CD14-positive monocyte (primary cell): Measurements from ENCODE around the gene KLRC3. TPM values are rescaled to one million over a fixed set of nuclear protein-coding genes. Genes with fewer than 3 reads are reported as not detected.

Experiments
- DNase-seq, 3 donors: peaks; one replicate each; pipeline ENCODE4 v3.0.0-alpha.2; 2011 to 2022
- H2AFZ ChIP-seq: 2 replicates; pipeline ENCODE4 v1.6.0; 2012; ENCODE audit warnings: mild to moderate bottlenecking, low read depth, low read length, inconsistent platforms; ENCODE audit not compliant: insufficient read depth, poor library complexity, severe bottlenecking
- H3K27ac ChIP-seq, 2 donors: 1 replicate in 1 of 2; 2 replicates in 1 of 2; pipeline ENCODE4 v1.5.1; 2012 to 2013; ENCODE audit warnings: low read length in 2 of 2, control low read depth in 1 of 2, inconsistent platforms in 1 of 2, low read depth in 1 of 2, mild to moderate bottlenecking in 1 of 2
- H3K27me3 ChIP-seq, 2 donors: one replicate each; pipeline versions ENCODE4 v1.6.0 to v1.6.1; 2011 to 2013; ENCODE audit warnings: low read length in 2 of 2; ENCODE audit not compliant: control insufficient read depth in 2 of 2, insufficient read depth in 2 of 2
- H3K36me3 ChIP-seq, 2 donors: replicated peaks in 1 of 2; 1 replicate in 1 of 2; 2 replicates in 1 of 2; pipeline versions ENCODE4 v1.5.1 to v1.6.1; 2012 to 2013; ENCODE audit warnings: low read length in 2 of 2, control low read depth in 1 of 2, inconsistent platforms in 1 of 2, mild to moderate bottlenecking in 1 of 2; ENCODE audit not compliant: insufficient read depth in 2 of 2, control insufficient read depth in 1 of 2
- H3K4me1 ChIP-seq, 2 donors: 1 replicate in 1 of 2; 2 replicates in 1 of 2; pipeline versions ENCODE4 v1.5.1 to v1.6.1; 2012 to 2013; ENCODE audit warnings: low read length in 2 of 2, control low read depth in 1 of 2, inconsistent platforms in 1 of 2, mild to moderate bottlenecking in 1 of 2, moderate library complexity in 1 of 2; ENCODE audit not compliant: insufficient read depth in 2 of 2, control insufficient read depth in 1 of 2
- H3K4me2 ChIP-seq: replicated peaks from 2 replicates; pipeline ENCODE3; 2012; ENCODE audit warnings: low read length, moderate library complexity, mild to moderate bottlenecking; ENCODE audit not compliant: poor library complexity, severe bottlenecking; ENCODE audit errors: extremely low read depth
- H3K4me3 ChIP-seq, 3 experiments: fragments of 200-600 bp in 1 of 3; sonication (generic) in 1 of 3; replicated peaks in 1 of 3; 1 replicate in 2 of 3; 2 replicates in 1 of 3; pipeline ENCODE4 v1.5.1; 2011 to 2013; ENCODE audit warnings: low read length in 3 of 3, mild to moderate bottlenecking in 3 of 3, control low read depth in 2 of 3, low read depth in 2 of 3, inconsistent platforms in 1 of 3, moderate library complexity in 1 of 3
- H3K79me2 ChIP-seq: 2 replicates; pipeline ENCODE4 v1.6.0; 2012; ENCODE audit warnings: mild to moderate bottlenecking, control low read depth, inconsistent platforms, low read length, moderate library complexity; ENCODE audit not compliant: insufficient read depth
- H3K9ac ChIP-seq: 2 replicates; pipeline ENCODE4 v1.6.0; 2017; ENCODE audit warnings: low read length, mild to moderate bottlenecking; ENCODE audit not compliant: insufficient read depth, poor library complexity, severe bottlenecking
- H3K9me3 ChIP-seq, 2 donors: replicated peaks in 1 of 2; 1 replicate in 1 of 2; 2 replicates in 1 of 2; pipeline versions ENCODE4 v1.5.1 to v1.6.1; 2012 to 2013; ENCODE audit warnings: low read length in 2 of 2, control low read depth in 1 of 2; ENCODE audit not compliant: control insufficient read depth in 1 of 2, insufficient read depth in 1 of 2
- H4K20me1 ChIP-seq: 2 replicates; pipeline ENCODE4 v1.6.0; 2012; ENCODE audit warnings: mild to moderate bottlenecking, low read length, control low read depth, moderate library complexity; ENCODE audit not compliant: insufficient read depth
- H3K27ac Mint-ChIP-seq, 7 donors: one replicate each; pipeline ENCODE4 v1.8.0; 2020; ENCODE audit warnings: mild to moderate bottlenecking in 7 of 7, mixed read lengths in 7 of 7, moderate library complexity in 6 of 7, inconsistent platforms in 2 of 7
- H3K27me3 Mint-ChIP-seq, 3 donors: one replicate each; pipeline ENCODE4 v1.8.0; 2021 to 2022; ENCODE audit warnings: low read depth in 3 of 3, mild to moderate bottlenecking in 3 of 3, mixed read lengths in 3 of 3, moderate library complexity in 3 of 3, inconsistent platforms in 1 of 3
- H3K36me3 Mint-ChIP-seq, 2 donors: one replicate each; pipeline ENCODE4 v1.8.0; 2020; ENCODE audit warnings: mixed read lengths in 2 of 2, inconsistent platforms in 1 of 2, mild to moderate bottlenecking in 1 of 2
- H3K4me1 Mint-ChIP-seq: one replicate; pipeline ENCODE4 v1.8.0; 2020; ENCODE audit warnings: mild to moderate bottlenecking, mixed read lengths
- H3K4me3 Mint-ChIP-seq, 2 donors: one replicate each; pipeline ENCODE4 v1.8.0; 2020; ENCODE audit warnings: mild to moderate bottlenecking in 2 of 2, mixed read lengths in 2 of 2, moderate library complexity in 1 of 2
- H3K9me3 Mint-ChIP-seq, 7 donors: one replicate each; pipeline ENCODE4 v1.8.0; 2020 to 2022; ENCODE audit warnings: mixed read lengths in 7 of 7, mild to moderate bottlenecking in 6 of 7, moderate library complexity in 6 of 7, inconsistent platforms in 2 of 7
- whole genome bisulfite sequencing: methylation state at CpG from one replicate; pipeline ENCODE4 v1.1.5; 2013; ENCODE audit warnings: missing lambda C conversion rate; ENCODE audit not compliant: insufficient coverage; 5-methylcytosine and 5-hydroxymethylcytosine counted together
- intact Hi-C, 2 donors: fragments of 100-400 bp; cut with micrococcal nuclease; formaldehyde crosslinking; loops; one replicate each; pipeline versions ENCODE4 v1.15.0 to v1.15.1; 2023
- polyA plus RNA-seq, 3 donors: library from polyadenylated mRNA; depleted of rRNA in 1 of 3; unstranded in 2 of 3; stranded (reverse) in 1 of 3; fragments of 300-500 nt in 2 of 3; fragments of >200 nt in 1 of 3; fragmentation: Illumina TruSeq in 2 of 3; gene quantifications; 1 replicate in 2 of 3; 2 replicates in 1 of 3; pipeline ENCODE4 v1.2.3, GENCODE V29; 2012 to 2021
- TF ChIP-seq, protein P1 (sequence below): fragments of 200-600 bp; IDR thresholded peaks from one replicate; pipeline ENCODE4 v1.8.0; 2022; ENCODE audit warnings: antibody characterized with exemption, mild to moderate bottlenecking

Gene KLRC3
- polyA plus RNA-seq, 3 donors: not detected

DNA sequence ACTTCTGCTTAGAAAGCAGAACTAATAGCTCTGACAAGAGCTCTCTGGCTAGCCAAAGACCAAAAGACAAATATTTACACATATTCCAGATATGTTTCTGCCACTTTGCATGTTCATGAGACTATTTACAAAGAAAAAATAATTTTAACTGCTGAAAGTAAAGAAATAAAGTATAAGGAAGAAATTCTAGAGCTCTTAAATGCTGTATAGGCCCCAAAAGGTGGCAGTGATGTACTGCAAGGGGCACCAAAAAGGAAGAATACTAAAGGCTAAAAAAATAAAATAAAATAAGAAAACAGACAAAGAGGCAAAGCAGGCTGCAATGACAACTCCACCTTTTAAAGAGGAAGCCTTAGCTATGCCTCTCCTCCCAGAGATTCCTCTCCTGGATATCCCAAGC is 53.5 kb downstream of the KLRC3 start:
- H4K20me1 ChIP-seq: no peaks in the 10 kb centered on the region
- no peak overlapping the region for H3K4me3 Mint-ChIP-seq
- peaks cover 25% of the 10 kb centered on the region for H3K4me1 Mint-ChIP-seq
- peaks cover 34 to 40% of the 10 kb centered on the region in 2 donors for H3K4me1 ChIP-seq
- H3K9me3 Mint-ChIP-seq: peaks cover 4 to 17% (median 8%) of the 10 kb centered on the region in 7 donors
- TF ChIP-seq, protein P1, sequence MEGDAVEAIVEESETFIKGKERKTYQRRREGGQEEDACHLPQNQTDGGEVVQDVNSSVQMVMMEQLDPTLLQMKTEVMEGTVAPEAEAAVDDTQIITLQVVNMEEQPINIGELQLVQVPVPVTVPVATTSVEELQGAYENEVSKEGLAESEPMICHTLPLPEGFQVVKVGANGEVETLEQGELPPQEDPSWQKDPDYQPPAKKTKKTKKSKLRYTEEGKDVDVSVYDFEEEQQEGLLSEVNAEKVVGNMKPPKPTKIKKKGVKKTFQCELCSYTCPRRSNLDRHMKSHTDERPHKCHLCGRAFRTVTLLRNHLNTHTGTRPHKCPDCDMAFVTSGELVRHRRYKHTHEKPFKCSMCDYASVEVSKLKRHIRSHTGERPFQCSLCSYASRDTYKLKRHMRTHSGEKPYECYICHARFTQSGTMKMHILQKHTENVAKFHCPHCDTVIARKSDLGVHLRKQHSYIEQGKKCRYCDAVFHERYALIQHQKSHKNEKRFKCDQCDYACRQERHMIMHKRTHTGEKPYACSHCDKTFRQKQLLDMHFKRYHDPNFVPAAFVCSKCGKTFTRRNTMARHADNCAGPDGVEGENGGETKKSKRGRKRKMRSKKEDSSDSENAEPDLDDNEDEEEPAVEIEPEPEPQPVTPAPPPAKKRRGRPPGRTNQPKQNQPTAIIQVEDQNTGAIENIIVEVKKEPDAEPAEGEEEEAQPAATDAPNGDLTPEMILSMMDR: no peak
- H3K4me2 ChIP-seq: no peak overlapping the region
- H3K9me3 ChIP-seq: peaks cover 0 to 9% of the 10 kb centered on the region in 2 donors
- no peaks in the 10 kb centered on the region for H3K27me3 Mint-ChIP-seq
- H3K27me3 ChIP-seq: no peaks in the 10 kb centered on the region
- H3K36me3 ChIP-seq: no peaks in the 10 kb centered on the region
- H3K27ac ChIP-seq: peak overlapping the region in 1 of 2 donors; percentile 21
- no peaks in the 10 kb centered on the region for H3K36me3 Mint-ChIP-seq
- intact Hi-C loops: no loop called here
- no peak overlapping the region for H2AFZ ChIP-seq
- no peak overlapping the region for H3K9ac ChIP-seq
- no peak for DNase-seq
- H3K4me3 ChIP-seq: no peak overlapping the region
- H3K79me2 ChIP-seq: no peaks in the 10 kb centered on the region
- H3K27ac Mint-ChIP-seq: peak overlapping the region in 1 of 7 donors; percentile 32

DNA sequence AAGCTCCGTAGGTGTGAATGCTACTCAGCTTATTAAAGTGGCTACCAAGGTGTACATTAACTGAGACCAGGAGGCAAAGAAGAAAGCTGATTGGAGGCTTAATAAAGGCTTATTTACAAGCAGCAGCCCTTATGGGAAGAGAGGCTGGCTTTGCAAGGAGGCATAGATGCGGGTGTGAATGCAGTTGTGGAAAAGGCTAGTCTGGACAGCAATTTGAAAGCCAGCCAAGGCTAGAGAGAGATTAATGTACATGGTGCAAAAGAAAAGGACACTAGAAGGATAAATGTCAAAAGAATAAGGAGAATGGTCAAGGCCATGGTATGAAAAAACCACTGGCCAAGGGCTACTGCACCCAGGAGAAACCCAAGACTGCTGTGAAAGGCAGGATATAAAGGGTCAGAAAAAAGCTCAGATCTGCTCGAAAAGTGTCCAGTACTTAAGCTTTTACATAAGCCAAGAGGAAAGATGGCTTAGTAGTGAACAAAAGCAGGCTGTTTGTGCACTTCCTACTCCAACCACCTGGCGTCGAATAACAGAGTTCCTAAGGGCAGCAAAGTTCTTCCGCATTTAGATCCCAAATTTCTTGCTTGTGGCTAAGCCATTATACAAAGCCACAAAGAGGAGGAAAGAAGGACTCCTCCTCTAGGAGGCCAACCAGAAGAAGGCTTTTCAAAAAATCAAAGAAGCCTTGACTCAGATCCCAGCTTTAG is 54.5 kb downstream of the KLRC3 start:
- Mint-ChIP-seq H3K9me3 (peaks cover 4 to 17% (median 8%) of the 10 kb centered on the region in 7 donors), H3K4me1 (peaks cover 15% of the 10 kb centered on the region), H3K4me3 (no peak overlapping the region), H3K27me3 (no peaks in the 10 kb centered on the region), H3K36me3 (no peaks in the 10 kb centered on the region), H3K27ac (peak overlapping the region in 1 of 7 donors; percentile 32)
- Histone ChIP-seq H3K36me3 (no peaks in the 10 kb centered on the region), H3K79me2 (no peaks in the 10 kb centered on the region), H3K4me1 (peaks cover 26 to 30% of the 10 kb centered on the region in 2 donors), H3K27me3 (no peaks in the 10 kb centered on the region), H3K4me3 (peak overlapping the region; percentile 52 to 99 (median 91)), H3K9ac (no peak overlapping the region), H4K20me1 (no peaks in the 10 kb centered on the region), H3K27ac (peak overlapping the region in 1 of 2 donors; percentile 97), H2AFZ (peak overlapping the region; percentile 96), H3K4me2 (peak overlapping the region; percentile 75), H3K9me3 (peaks cover 0 to 9% of the 10 kb centered on the region in 2 donors)
- 100% methylated on average over 1 of the region's 6 CpGs for WGBS
- intact Hi-C loops: no loop called here
- TF ChIP-seq, protein P1: peak; percentile 42
- peak in 2 of 3 donors; percentile 42 to 55 for DNase-seq
